Natural killer cell (primary cell): ENCODE results near the gene FAM234A. TPM values are rescaled to one million over a fixed set of nuclear protein-coding genes. Genes with fewer than 3 reads are reported as not detected.

Source experiments
- ATAC-seq, 3 donors: fragments of 150-1000 bp in 2 of 3; fragments of 200-7000 bp in 1 of 3; cut with Tn5 transposase; 1 replicate in 1 of 3; 2 replicates in 2 of 3; pipeline ENCODE4 v1.10.0; 2021; ENCODE audit warnings: mild to moderate bottlenecking in 2 of 3, moderate library complexity in 2 of 3
- DNase-seq, 2 donors: peaks; one replicate each; pipeline versions ENCODE4 v3.0.0 to v3.0.0-alpha.2; 2013 to 2021; ENCODE audit warnings: mixed read lengths in 1 of 2
- H3K27ac ChIP-seq: one replicate; pipeline ENCODE4 v1.5.1; 2013; ENCODE audit warnings: mild to moderate bottlenecking, low read length
- H3K27me3 ChIP-seq: one replicate; pipeline ENCODE4 v1.6.1; 2013; ENCODE audit warnings: low read length; ENCODE audit not compliant: control insufficient read depth, insufficient read depth
- H3K36me3 ChIP-seq: one replicate; pipeline ENCODE4 v1.6.1; 2013; ENCODE audit warnings: low read length; ENCODE audit not compliant: control insufficient read depth, insufficient read depth
- H3K4me1 ChIP-seq: one replicate; pipeline ENCODE4 v1.6.1; 2013; ENCODE audit warnings: low read length; ENCODE audit not compliant: control insufficient read depth, insufficient read depth
- H3K4me3 ChIP-seq: one replicate; pipeline ENCODE4 v1.5.1; 2013; ENCODE audit warnings: low read length
- H3K9me3 ChIP-seq: one replicate; pipeline ENCODE4 v1.6.1; 2013; ENCODE audit warnings: low read length; ENCODE audit not compliant: control insufficient read depth, insufficient read depth
- H3K27ac Mint-ChIP-seq, 2 donors: one replicate each; pipeline ENCODE4 v1.8.0; 2022; ENCODE audit warnings: mild to moderate bottlenecking in 2 of 2, mixed read lengths in 2 of 2, moderate library complexity in 1 of 2
- H3K27me3 Mint-ChIP-seq, 2 donors: one replicate each; pipeline ENCODE4 v1.8.0; 2022; ENCODE audit warnings: low read depth in 2 of 2, mixed read lengths in 2 of 2
- H3K36me3 Mint-ChIP-seq: one replicate; pipeline ENCODE4 v1.8.0; 2022; ENCODE audit warnings: mixed read lengths
- H3K4me1 Mint-ChIP-seq, 2 donors: one replicate each; pipeline ENCODE4 v1.8.0; 2022; ENCODE audit warnings: mixed read lengths in 2 of 2
- H3K4me3 Mint-ChIP-seq: one replicate; pipeline ENCODE4 v1.8.0; 2022; ENCODE audit warnings: mild to moderate bottlenecking, moderate library complexity, mixed read lengths
- H3K9me3 Mint-ChIP-seq, 2 donors: one replicate each; pipeline ENCODE4 v1.8.0; 2022; ENCODE audit warnings: mixed read lengths in 2 of 2
- WGBS: methylation state at CpG from one replicate; pipeline ENCODE4 v1.1.7; 2013; ENCODE audit warnings: missing lambda C conversion rate; ENCODE audit not compliant: insufficient coverage; 5-methylcytosine and 5-hydroxymethylcytosine counted together
- intact Hi-C: fragments of 100-400 bp; cut with micrococcal nuclease; formaldehyde crosslinking; loops from one replicate; pipeline ENCODE4 v1.14.2; 2022
- total RNA-seq, 4 donors: library from RNA; stranded (reverse); fragments of 120-200 nt in 1 of 4; gene quantifications; one replicate each; pipeline versions ENCODE4 v1.2.3 to v1.2.4, GENCODE V29; 2013 to 2022
- TF ChIP-seq, protein P1 (sequence below): fragments of 200-600 bp; IDR thresholded peaks from one replicate; pipeline ENCODE4 v1.8.0; 2022; ENCODE audit warnings: antibody characterized with exemption

The FAM234A gene
- total RNA-seq, 3 donors from 2014 or later (not counting 1 experiment from before 2014, with no cell fraction given), result 32.4 to 42.6 (median 40.7) TPM

GRCh38 chr16:290015-290680 lies 55.5 kb downstream of the FAM234A start:
- intact Hi-C loops, result no loop called here
- Mint-ChIP-seq H3K4me1 (peaks cover 7 to 12% of the 10 kb centered on the region in 2 donors), H3K27ac (no peak overlapping the region), H3K27me3 (no peaks in the 10 kb centered on the region), H3K9me3 (no peaks in the 10 kb centered on the region), H3K36me3 (no peaks in the 10 kb centered on the region), H3K4me3 (no peak overlapping the region)
- no peak for ATAC-seq
- TF ChIP-seq, protein P1, sequence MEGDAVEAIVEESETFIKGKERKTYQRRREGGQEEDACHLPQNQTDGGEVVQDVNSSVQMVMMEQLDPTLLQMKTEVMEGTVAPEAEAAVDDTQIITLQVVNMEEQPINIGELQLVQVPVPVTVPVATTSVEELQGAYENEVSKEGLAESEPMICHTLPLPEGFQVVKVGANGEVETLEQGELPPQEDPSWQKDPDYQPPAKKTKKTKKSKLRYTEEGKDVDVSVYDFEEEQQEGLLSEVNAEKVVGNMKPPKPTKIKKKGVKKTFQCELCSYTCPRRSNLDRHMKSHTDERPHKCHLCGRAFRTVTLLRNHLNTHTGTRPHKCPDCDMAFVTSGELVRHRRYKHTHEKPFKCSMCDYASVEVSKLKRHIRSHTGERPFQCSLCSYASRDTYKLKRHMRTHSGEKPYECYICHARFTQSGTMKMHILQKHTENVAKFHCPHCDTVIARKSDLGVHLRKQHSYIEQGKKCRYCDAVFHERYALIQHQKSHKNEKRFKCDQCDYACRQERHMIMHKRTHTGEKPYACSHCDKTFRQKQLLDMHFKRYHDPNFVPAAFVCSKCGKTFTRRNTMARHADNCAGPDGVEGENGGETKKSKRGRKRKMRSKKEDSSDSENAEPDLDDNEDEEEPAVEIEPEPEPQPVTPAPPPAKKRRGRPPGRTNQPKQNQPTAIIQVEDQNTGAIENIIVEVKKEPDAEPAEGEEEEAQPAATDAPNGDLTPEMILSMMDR, result no peak
- Histone ChIP-seq H3K4me1 (peaks cover 3% of the 10 kb centered on the region), H3K27me3 (no peaks in the 10 kb centered on the region), H3K4me3 (no peak overlapping the region), H3K9me3 (no peaks in the 10 kb centered on the region), H3K36me3 (peaks cover 75% of the 10 kb centered on the region), H3K27ac (no peak overlapping the region)
- 95% methylated on average over 25 of the region's 25 CpGs for WGBS
- DNase-seq, result no peak

GRCh38 chr16:290681-291405 lies 56.2 kb downstream of the FAM234A start:
- no peak for ATAC-seq

GRCh38 chr16:291539-291938 lies 56.9 kb downstream of the FAM234A start:
- 85% methylated on average over 17 of the region's 17 CpGs for WGBS
- intact Hi-C loops, result no loop called here
- H3K9me3 ChIP-seq, result no peaks in the 10 kb centered on the region
- DNase-seq (no peak), ATAC-seq (no peak)
- TF ChIP-seq, protein P1, result no peak
- H3K27me3 ChIP-seq, result no peaks in the 10 kb centered on the region
- H3K36me3 ChIP-seq, result peaks cover 74% of the 10 kb centered on the region
- no peak overlapping the region for H3K27ac ChIP-seq
- H3K27me3 Mint-ChIP-seq, result no peaks in the 10 kb centered on the region
- H3K9me3 Mint-ChIP-seq, result no peaks in the 10 kb centered on the region
- peaks cover 3% of the 10 kb centered on the region for H3K4me1 ChIP-seq
- no peak overlapping the region for H3K27ac Mint-ChIP-seq
- H3K36me3 Mint-ChIP-seq, result no peaks in the 10 kb centered on the region
- no peak overlapping the region for H3K4me3 ChIP-seq
- H3K4me1 Mint-ChIP-seq, result peaks cover 7 to 12% of the 10 kb centered on the region in 2 donors
- H3K4me3 Mint-ChIP-seq, result no peak overlapping the region

More at GRCh38 chr16:290681-291405, 56.2 kb downstream of the FAM234A start:
- Mint-ChIP-seq H3K4me1 (peaks cover 7 to 12% of the 10 kb centered on the region in 2 donors), H3K27me3 (no peaks in the 10 kb centered on the region), H3K27ac (no peak overlapping the region), H3K4me3 (no peak overlapping the region), H3K36me3 (no peaks in the 10 kb centered on the region), H3K9me3 (no peaks in the 10 kb centered on the region)
- Histone ChIP-seq H3K27ac (no peak overlapping the region), H3K27me3 (no peaks in the 10 kb centered on the region), H3K36me3 (peaks cover 75% of the 10 kb centered on the region), H3K4me3 (no peak overlapping the region), H3K9me3 (no peaks in the 10 kb centered on the region), H3K4me1 (peaks cover 3% of the 10 kb centered on the region)
- TF ChIP-seq, protein P1, result no peak
- intact Hi-C loops, result no loop called here
- WGBS, result 96% methylated on average over 50 of the region's 50 CpGs
- DNase-seq, result no peak
